Trophoblast cell (in vitro differentiated cells and primary cell): Measurements from ENCODE around the gene SESN1.

ENCODE experiments used
- DNase-seq, 2 donors: peaks; one replicate each; pipeline ENCODE4 v3.0.0-alpha.2; 2016
- H2AFZ ChIP-seq: 2 replicates; pipeline ENCODE4 v1.6.1; 2013; ENCODE audit warnings: low read length, moderate library complexity, mild to moderate bottlenecking; ENCODE audit not compliant: insufficient read depth, poor library complexity
- H2AK5ac ChIP-seq: 2 replicates; pipeline ENCODE4 v1.6.1; 2013; ENCODE audit warnings: mild to moderate bottlenecking, low read length
- H2BK120ac ChIP-seq: 2 replicates; pipeline ENCODE4 v1.6.1; 2013; ENCODE audit warnings: low read length, mild to moderate bottlenecking, moderate library complexity; ENCODE audit not compliant: insufficient read depth, poor library complexity
- H2BK12ac ChIP-seq: 2 replicates; pipeline ENCODE4 v1.6.1; 2013; ENCODE audit warnings: mild to moderate bottlenecking, low read length, moderate library complexity
- H2BK5ac ChIP-seq: 2 replicates; pipeline ENCODE4 v1.6.1; 2013; ENCODE audit warnings: low read length, low read depth, moderate library complexity, mild to moderate bottlenecking; ENCODE audit not compliant: poor library complexity
- H3K14ac ChIP-seq: 2 replicates; pipeline ENCODE4 v1.6.1; 2013; ENCODE audit warnings: mild to moderate bottlenecking, low read length
- H3K18ac ChIP-seq: 2 replicates; pipeline ENCODE4 v1.6.1; 2013; ENCODE audit warnings: mild to moderate bottlenecking, low read length
- H3K23ac ChIP-seq: 2 replicates; pipeline ENCODE4 v1.6.1; 2013; ENCODE audit warnings: low read length
- H3K27ac ChIP-seq: 2 replicates; pipeline ENCODE4 v1.5.1; 2013; ENCODE audit warnings: low read depth, mild to moderate bottlenecking, inconsistent platforms, low read length, moderate library complexity
- H3K27me3 ChIP-seq: 2 replicates; pipeline ENCODE4 v1.6.1; 2013; ENCODE audit warnings: inconsistent platforms, mild to moderate bottlenecking, low read length, moderate library complexity; ENCODE audit not compliant: insufficient read depth
- H3K36me3 ChIP-seq, 2 experiments: 1 replicate in 1 of 2; 2 replicates in 1 of 2; pipeline ENCODE4 v1.6.1; 2013; ENCODE audit warnings: low read length in 2 of 2, mild to moderate bottlenecking in 2 of 2, moderate library complexity in 1 of 2; ENCODE audit not compliant: insufficient read depth in 2 of 2, control insufficient read depth in 1 of 2
- H3K4ac ChIP-seq: 2 replicates; pipeline ENCODE4 v1.6.1; 2013; ENCODE audit warnings: low read depth, mild to moderate bottlenecking, low read length, moderate library complexity
- H3K4me1 ChIP-seq, 2 experiments: 1 replicate in 1 of 2; 2 replicates in 1 of 2; pipeline ENCODE4 v1.6.1; 2013; ENCODE audit warnings: low read length in 2 of 2, mild to moderate bottlenecking in 2 of 2, moderate library complexity in 1 of 2; ENCODE audit not compliant: insufficient read depth in 2 of 2, control insufficient read depth in 1 of 2
- H3K4me2 ChIP-seq: 2 replicates; pipeline ENCODE4 v1.6.1; 2013; ENCODE audit warnings: inconsistent platforms, mild to moderate bottlenecking, low read length, moderate library complexity
- H3K4me3 ChIP-seq: 2 replicates; pipeline ENCODE4 v1.5.1; 2013; ENCODE audit warnings: mild to moderate bottlenecking, low read depth, low read length, inconsistent platforms
- H3K79me1 ChIP-seq: one replicate; pipeline ENCODE4 v1.6.1; 2013; ENCODE audit warnings: low read length
- H3K79me2 ChIP-seq: 2 replicates; pipeline ENCODE4 v1.6.1; 2013; ENCODE audit warnings: low read length, mild to moderate bottlenecking; ENCODE audit not compliant: control insufficient read depth, insufficient read depth, poor library complexity
- H3K9ac ChIP-seq: 2 replicates; pipeline ENCODE4 v1.6.1; 2013; ENCODE audit warnings: mild to moderate bottlenecking, low read length
- H3K9me3 ChIP-seq: 2 replicates; pipeline ENCODE4 v1.6.1; 2013; ENCODE audit warnings: low read depth, mild to moderate bottlenecking, control low read depth, inconsistent platforms, low read length; ENCODE audit not compliant: insufficient read depth
- H4K12ac ChIP-seq: 2 replicates; pipeline ENCODE4 v1.6.1; 2013; ENCODE audit warnings: low read depth, mild to moderate bottlenecking, low read length, moderate library complexity
- H4K8ac ChIP-seq: 2 replicates; pipeline ENCODE4 v1.6.1; 2013; ENCODE audit warnings: low read depth, mild to moderate bottlenecking, low read length, moderate library complexity
- H4K91ac ChIP-seq: one replicate; pipeline ENCODE4 v1.6.1; 2013; ENCODE audit warnings: low read depth, mild to moderate bottlenecking, low read length, moderate library complexity
- WGBS: extraction: QIAGEN DNeasy Blood & Tissue Kit; methylation state at CpG from one replicate; pipeline ENCODE4 v1.1.7; 2013; ENCODE audit warnings: missing lambda C conversion rate; ENCODE audit not compliant: insufficient read length, insufficient coverage; ENCODE audit errors: extremely low coverage; 5-methylcytosine and 5-hydroxymethylcytosine counted together

Gene SESN1

DNA sequence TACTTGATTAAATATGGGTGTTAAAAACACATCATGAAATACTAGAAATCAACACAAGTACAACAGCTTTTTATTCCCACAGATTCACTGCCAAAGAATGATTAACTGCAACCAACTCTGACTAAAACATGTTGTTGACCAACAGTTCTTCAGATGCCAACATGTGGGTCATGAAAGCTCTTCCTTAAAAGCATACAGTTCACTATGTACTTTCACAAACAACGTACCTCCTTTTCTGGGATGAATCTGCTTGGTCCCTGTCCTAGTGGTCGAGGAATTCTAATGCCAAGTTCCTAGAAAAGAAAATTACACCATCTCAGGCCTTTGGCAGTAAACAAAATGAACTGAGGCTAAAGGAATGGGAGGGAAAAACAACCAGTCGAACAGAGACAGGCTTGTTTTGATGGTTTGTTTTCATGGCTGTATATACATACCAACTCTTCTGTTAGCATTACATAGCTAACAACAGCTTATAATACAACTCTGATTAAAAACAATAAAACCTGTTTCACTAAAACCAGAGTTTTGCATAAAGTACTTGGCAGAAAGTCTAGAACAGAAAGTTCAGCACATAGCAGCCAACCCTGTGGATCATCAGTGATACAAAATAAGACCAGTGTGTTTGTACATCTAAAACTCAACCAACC, 92.5 kb downstream of the SESN1 start:
- Histone ChIP-seq H2AFZ (no peak overlapping the region), H2BK120ac (no peak overlapping the region), H3K18ac (no peak overlapping the region), H4K91ac (no peak overlapping the region), H4K8ac (no peak overlapping the region), H3K9ac (no peak overlapping the region), H3K4me3 (no peak overlapping the region), H2BK5ac (no peak overlapping the region), H3K79me2 (no peaks in the 10 kb centered on the region), H3K27ac (no peak overlapping the region), H3K14ac (no peak overlapping the region), H2AK5ac (no peak overlapping the region), H3K4ac (no peak overlapping the region), H3K36me3 (peaks cover 0 to 4% of the 10 kb centered on the region in 2 experiments), H3K23ac (no peak overlapping the region), H3K27me3 (no peaks in the 10 kb centered on the region), H4K12ac (no peak overlapping the region), H3K4me1 (no peaks in the 10 kb centered on the region), H3K4me2 (no peak overlapping the region), H2BK12ac (no peak overlapping the region), H3K9me3 (no peaks in the 10 kb centered on the region), H3K79me1 (no peaks in the 10 kb centered on the region)
- WGBS = no CpG with 5 or more reads among the region's 3 CpGs
- DNase-seq = no peak

DNA sequence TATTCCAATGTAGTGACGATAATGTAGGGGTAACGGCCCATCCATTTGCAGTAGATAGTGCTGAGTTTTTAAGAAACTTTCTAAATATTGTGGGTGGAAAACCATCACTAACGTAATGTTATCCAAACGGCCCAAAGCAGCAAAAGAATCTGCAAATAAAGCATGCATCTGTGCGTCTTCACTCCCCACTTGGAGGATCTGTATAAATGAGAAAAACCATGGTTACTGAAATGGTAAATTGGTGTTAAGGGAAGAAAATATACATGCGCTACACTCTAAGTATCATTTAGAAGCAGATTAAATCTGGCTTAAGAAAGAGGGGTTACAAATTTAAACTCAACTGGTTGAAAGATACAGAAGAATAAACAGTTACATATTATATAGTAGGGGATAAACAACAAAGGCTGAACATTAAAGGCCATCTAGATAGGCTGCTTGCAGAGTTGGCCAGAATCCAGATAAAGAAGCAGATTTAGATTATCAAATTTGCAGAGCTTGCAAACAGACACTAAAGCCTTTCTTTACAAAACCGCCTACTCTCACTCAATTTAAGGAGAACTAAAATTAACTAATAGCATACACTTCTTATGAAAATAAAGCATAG, 93.3 kb downstream of the SESN1 start:
- no peak overlapping the region for H3K4ac ChIP-seq
- H3K27ac ChIP-seq = no peak overlapping the region
- no peaks in the 10 kb centered on the region for H3K79me2 ChIP-seq
- H3K18ac ChIP-seq = no peak overlapping the region
- no peak overlapping the region for H4K12ac ChIP-seq
- H3K4me1 ChIP-seq = no peaks in the 10 kb centered on the region
- H3K23ac ChIP-seq = no peak overlapping the region
- no peak overlapping the region for H3K9ac ChIP-seq
- DNase-seq = no peak
- no peak overlapping the region for H2AK5ac ChIP-seq
- no peak overlapping the region for H2BK12ac ChIP-seq
- H2AFZ ChIP-seq = no peak overlapping the region
- no CpG with 5 or more reads among the region's 7 CpGs for WGBS
- H2BK5ac ChIP-seq = no peak overlapping the region
- no peak overlapping the region for H3K4me3 ChIP-seq
- no peaks in the 10 kb centered on the region for H3K79me1 ChIP-seq
- H3K14ac ChIP-seq = no peak overlapping the region
- H3K27me3 ChIP-seq = no peaks in the 10 kb centered on the region
- H3K9me3 ChIP-seq = no peaks in the 10 kb centered on the region
- H3K4me2 ChIP-seq = no peak overlapping the region
- H3K36me3 ChIP-seq = peaks cover 0 to 4% of the 10 kb centered on the region in 2 experiments
- no peak overlapping the region for H2BK120ac ChIP-seq
- H4K91ac ChIP-seq = no peak overlapping the region
- H4K8ac ChIP-seq = no peak overlapping the region

DNA sequence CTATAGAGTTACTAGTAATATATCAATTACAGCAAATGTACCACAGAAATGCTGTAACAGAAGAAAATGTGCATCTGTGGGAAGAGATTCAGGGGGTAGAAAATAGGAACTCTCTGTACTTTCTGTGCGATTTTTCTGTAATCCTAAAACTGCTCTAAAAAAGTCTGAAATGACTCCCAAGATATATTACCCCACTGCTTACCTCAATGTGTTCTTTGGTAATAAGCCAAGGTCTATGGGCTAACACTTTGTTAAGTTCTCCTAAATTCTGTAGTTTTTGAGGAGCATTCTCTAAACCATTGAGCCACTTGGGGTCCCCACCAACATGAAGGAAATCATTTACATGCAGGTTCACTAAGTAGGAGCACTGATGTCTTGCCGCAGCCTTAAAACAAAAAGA, 94.4 kb downstream of the SESN1 start:
- Histone ChIP-seq H4K12ac (no peak overlapping the region), H3K79me2 (no peaks in the 10 kb centered on the region), H3K27me3 (no peaks in the 10 kb centered on the region), H3K4ac (no peak overlapping the region), H2BK5ac (no peak overlapping the region), H3K36me3 (peaks cover 0 to 4% of the 10 kb centered on the region in 2 experiments), H2BK12ac (no peak overlapping the region), H3K4me2 (no peak overlapping the region), H3K27ac (no peak overlapping the region), H2BK120ac (no peak overlapping the region), H3K9me3 (no peaks in the 10 kb centered on the region), H2AK5ac (no peak overlapping the region), H3K23ac (no peak overlapping the region), H3K79me1 (no peaks in the 10 kb centered on the region), H4K91ac (no peak overlapping the region), H2AFZ (no peak overlapping the region), H3K9ac (no peak overlapping the region), H3K4me3 (no peak overlapping the region), H3K14ac (no peak overlapping the region), H3K4me1 (peaks cover 0 to 3% of the 10 kb centered on the region in 2 experiments), H4K8ac (no peak overlapping the region), H3K18ac (no peak overlapping the region)
- no CpG with 5 or more reads among the region's 2 CpGs for WGBS
- no peak for DNase-seq

DNA sequence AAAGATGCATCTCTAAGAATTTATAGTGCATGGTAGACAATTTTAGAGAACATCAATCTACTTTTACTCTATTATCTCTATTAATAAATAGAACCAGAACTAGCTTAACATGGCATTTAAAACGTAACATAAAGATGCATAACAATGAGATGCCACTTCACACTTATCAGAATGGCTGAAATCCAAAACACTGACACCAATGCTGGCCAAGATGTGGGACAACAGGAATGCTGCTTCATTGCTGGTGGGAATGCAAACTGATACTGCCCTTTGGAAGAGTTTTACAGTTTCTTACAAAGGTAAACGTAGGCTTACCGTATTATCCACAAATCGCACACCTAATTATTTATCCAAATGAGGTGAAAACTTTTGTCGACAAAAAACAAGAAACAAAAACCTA, 95.2 kb downstream of the SESN1 start:
- no peak overlapping the region for H4K8ac ChIP-seq
- no CpG with 5 or more reads among the region's 5 CpGs for WGBS
- H4K12ac ChIP-seq = no peak overlapping the region
- no peak overlapping the region for H3K9ac ChIP-seq
- no peak overlapping the region for H2AFZ ChIP-seq
- H3K23ac ChIP-seq = no peak overlapping the region
- H3K18ac ChIP-seq = no peak overlapping the region
- no peak overlapping the region for H2AK5ac ChIP-seq
- H2BK120ac ChIP-seq = no peak overlapping the region
- no peak overlapping the region for H3K14ac ChIP-seq
- H3K4ac ChIP-seq = no peak overlapping the region
- no peak overlapping the region for H2BK5ac ChIP-seq
- no peak overlapping the region for H3K4me3 ChIP-seq
- H3K27ac ChIP-seq = no peak overlapping the region
- H4K91ac ChIP-seq = no peak overlapping the region
- H3K79me2 ChIP-seq = no peaks in the 10 kb centered on the region
- peaks cover 0 to 4% of the 10 kb centered on the region in 2 experiments for H3K4me1 ChIP-seq
- DNase-seq = peak in 1 of 2 donors; percentile 52
- peaks cover 3 to 4% of the 10 kb centered on the region in 2 experiments for H3K36me3 ChIP-seq
- no peaks in the 10 kb centered on the region for H3K9me3 ChIP-seq
- no peaks in the 10 kb centered on the region for H3K27me3 ChIP-seq
- no peak overlapping the region for H3K4me2 ChIP-seq
- no peaks in the 10 kb centered on the region for H3K79me1 ChIP-seq
- no peak overlapping the region for H2BK12ac ChIP-seq
